ENCODE results near the gene ABCC3.
"Not testable (repeated sequence)": the region's sequence is repeated elsewhere in the genome, so short reads cannot be mapped to it uniquely, and the experiment has no call there.

ABCC3 gene

DNA sequence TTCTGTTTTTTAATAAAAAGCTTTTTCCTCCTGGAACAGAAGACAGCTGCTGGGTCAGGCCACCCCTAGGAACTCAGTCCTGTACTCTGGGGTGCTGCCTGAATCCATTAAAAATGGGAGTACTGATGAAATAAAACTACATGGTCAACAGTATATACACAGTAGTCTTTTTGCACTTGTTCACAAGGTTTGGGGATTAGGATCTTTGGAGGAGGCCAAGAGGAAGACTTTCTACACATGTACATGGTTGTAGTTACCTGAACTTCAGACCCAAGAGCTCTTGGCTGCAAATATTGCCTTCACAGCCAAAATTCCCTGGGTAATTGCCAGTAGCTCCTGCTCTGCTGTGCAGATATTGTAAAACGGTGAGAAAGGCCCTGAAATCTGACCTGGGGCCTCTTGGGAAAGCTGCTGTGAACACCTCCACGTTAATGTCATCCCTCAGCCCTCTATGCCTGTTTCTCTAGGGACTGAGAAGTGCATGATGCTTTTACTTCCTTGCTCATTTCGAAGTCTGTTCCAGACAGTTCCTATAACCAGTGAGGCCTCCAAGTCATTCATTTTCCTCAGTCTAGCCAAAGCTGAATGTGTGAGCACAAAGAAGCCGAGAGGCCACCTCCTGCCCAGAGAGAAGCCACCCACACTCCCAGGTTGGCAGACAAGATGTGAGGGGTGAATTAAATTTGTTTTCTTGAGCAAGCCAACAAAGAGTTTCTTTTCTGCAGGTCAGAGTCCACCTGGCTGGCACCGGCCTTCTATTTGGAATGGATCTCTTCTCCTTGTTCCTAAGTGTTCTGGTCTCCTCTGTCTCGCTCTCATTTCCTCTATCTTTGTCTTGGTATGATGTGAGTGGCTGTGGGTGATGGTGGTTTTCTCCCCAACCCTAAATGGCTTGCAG lies 57.1 kb downstream of the ABCC3 start:
- H3K4me3 ChIP-seq (ENCODE audit: low read depth, low read length): no peak overlapping the region
- DNase-seq (ENCODE audit: low read depth): no peak

DNA sequence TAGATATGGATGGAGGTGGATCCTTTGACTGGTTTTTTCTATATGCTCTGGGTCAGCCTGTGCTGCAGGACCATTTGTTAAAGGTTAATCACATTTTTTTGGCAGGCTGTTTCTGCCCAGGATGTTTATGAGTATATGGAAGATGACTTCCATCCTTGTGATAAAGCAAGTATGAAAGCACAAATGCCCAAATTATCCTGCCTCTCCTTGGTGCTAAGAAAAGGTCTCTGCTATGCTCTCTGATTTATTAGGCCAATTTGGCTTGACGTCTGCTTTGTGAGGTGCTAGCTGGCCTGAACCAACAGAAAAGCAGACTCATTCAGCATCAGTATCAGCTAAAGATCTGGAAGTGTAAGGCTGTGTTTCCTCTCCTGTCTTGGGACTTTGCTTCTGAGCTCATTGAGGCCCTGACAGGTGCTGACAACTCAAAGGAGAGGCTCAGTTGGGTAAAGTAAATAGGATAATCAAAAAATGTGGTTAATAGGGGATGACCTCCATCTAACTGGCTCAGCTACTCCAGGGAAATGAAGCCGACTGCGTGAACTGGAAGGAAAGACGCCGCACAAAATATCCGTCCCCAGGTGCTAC lies 57.9 kb downstream of the ABCC3 start:
- DNase-seq (ENCODE audit: low read depth): no peak
- no peak overlapping the region for H3K4me3 ChIP-seq (ENCODE audit: low read depth, low read length)

DNA sequence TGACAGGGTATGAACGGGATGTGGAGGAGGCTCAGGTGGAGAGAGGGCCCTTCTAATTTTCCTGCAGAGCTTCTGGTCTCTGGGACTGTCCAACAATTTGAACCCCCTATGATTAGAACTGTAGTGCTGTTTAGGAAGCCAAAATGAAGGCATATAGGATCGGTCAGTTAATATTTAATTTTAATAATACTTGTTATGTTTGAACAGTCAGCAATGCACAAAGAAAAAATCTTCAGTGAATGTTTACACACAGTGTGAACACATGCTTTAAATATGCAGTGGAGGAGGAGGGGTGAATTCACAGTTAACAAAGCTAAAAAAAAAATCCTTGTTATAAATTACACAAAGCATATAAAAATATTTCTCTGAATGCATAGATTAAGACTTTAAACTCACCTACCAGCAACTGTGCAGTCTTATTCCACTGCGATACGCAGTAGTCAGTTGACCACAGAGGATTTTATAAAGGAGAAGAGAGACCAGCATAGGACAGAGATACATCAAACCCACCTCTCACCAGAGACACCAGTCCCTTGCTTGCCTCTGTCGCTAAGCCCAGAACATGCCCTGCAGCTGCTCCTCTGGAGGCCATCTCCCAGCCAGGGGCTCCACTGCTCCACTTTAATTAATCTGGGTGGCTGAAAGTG lies 58.5 kb downstream of the ABCC3 start:
- H3K4me3 ChIP-seq (ENCODE audit: low read depth, low read length): no peak overlapping the region
- no peak for DNase-seq (ENCODE audit: low read depth)

DNA sequence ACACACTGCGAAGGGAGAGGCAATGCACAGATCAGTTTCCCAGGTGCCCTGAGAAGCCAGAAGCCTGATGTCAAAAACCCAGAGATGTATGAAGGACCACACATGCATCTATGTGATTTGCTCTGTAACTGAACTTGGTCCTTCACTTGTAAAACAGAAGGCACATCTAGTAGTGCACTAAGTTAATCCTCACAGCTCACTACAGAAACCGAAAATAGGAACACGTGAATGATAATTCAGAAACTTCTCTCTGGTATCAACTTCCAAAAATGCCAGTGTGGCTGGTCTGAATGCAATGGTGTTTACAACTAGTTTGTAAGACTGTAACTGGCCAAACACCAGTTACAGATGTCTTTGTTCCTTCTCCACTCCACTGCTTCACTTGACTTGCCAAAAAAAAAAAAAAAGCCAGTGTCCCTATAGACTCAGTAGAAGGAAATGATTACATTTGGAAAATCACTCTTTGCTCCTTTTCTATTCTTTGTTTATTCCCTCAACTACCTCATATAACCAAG lies 61.7 kb downstream of the ABCC3 start:
- no peak for DNase-seq (ENCODE audit: low read depth)
- H3K4me3 ChIP-seq (ENCODE audit: low read depth, low read length): no peak overlapping the region

DNA sequence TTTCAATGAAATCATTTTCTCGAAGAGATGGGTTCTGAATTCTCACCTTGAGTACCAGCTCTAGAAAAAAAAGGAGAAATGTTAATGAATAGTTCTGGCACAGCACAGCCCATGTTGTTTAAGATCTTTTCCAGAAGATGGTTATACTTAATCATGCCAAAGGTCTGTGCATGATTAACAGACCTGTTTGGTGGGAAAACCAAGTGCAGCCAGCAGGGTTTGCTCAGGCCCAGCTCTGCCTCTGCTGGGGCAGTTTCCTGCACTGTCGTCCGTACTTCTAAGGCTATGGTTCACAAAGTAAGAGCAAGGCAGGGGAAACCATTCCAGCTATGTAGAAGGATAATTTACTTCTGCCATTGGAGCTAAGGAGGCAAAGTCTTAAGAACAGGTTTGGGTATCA lies 62.4 kb downstream of the ABCC3 start:
- DNase-seq (ENCODE audit: low read depth): no peak
- H3K4me3 ChIP-seq (ENCODE audit: low read depth, low read length): no peak overlapping the region

DNA sequence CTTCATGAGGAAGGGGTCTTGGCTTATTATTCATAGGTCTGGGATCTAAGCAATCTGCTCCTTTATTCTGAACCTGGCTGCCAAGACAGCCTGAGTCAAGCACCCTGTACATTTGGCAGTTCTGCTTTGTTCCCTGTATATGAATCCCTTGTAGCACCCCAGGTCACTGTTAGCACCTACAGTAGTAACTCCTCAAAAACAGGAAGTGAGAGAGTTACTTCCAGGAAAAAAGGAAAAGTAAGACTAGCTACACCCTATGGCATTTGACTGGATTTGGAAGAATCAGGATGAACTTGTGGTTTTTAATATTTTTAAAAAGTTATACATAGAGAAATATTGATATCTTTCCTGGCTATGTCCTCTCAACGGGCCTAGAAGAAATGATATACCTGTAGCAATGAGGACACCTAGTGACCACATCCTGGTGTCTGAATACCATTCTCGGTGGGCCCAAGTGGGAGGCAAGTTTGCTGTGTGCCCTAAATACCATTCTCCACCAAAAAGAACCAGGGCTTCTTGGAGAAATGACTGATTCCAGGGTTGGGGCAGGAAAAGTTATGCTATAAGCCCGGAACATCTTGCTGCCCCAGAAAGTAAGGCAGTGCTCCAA lies 63.1 kb downstream of the ABCC3 start:
- DNase-seq (ENCODE audit: low read depth): no peak
- H3K4me3 ChIP-seq (ENCODE audit: low read depth, low read length): no peak overlapping the region

DNA sequence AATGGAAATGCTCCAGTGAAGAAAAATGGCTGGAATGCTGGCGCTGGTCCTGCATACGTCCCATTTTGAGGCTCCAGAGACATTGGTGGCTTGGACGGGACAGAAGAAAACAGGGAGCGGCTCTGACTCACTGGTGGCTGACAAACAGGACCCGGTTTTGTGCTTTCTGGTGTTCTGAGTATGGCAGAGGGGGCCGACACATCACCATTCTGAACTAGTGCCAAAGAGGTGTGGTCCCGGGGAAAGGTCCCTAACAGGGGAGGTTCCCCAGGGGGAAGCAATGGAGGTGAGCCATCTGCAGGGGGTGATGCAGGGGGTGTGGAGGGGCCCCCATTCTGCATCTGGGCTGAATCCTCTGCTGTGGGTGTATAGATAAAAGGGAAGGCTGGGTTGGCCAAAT lies 64.7 kb downstream of the ABCC3 start:
- no peak overlapping the region for H3K4me3 ChIP-seq (ENCODE audit: low read depth, low read length)
- DNase-seq (ENCODE audit: low read depth): no peak

DNA sequence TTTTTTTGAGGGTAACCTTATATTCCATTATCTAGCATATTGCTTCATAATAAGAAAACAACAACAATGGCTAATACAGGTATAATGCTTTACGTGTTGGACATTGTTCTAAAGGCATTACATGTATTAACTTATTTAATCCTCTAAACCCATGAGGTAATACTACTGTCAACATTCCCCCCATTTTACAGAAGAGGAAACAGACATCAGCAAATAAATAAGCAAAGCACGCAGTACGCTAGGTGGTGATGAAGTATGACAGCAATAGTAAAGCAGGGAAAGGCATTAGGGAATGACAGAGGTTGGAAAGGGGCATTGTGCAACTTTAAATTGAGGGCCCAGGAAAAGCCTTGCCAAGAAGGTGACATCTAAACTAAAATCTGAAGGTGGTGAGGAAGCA lies 68.5 kb downstream of the ABCC3 start:
- DNase-seq (ENCODE audit: low read depth): no peak
- H3K4me3 ChIP-seq (ENCODE audit: low read depth, low read length): no peak overlapping the region

DNA sequence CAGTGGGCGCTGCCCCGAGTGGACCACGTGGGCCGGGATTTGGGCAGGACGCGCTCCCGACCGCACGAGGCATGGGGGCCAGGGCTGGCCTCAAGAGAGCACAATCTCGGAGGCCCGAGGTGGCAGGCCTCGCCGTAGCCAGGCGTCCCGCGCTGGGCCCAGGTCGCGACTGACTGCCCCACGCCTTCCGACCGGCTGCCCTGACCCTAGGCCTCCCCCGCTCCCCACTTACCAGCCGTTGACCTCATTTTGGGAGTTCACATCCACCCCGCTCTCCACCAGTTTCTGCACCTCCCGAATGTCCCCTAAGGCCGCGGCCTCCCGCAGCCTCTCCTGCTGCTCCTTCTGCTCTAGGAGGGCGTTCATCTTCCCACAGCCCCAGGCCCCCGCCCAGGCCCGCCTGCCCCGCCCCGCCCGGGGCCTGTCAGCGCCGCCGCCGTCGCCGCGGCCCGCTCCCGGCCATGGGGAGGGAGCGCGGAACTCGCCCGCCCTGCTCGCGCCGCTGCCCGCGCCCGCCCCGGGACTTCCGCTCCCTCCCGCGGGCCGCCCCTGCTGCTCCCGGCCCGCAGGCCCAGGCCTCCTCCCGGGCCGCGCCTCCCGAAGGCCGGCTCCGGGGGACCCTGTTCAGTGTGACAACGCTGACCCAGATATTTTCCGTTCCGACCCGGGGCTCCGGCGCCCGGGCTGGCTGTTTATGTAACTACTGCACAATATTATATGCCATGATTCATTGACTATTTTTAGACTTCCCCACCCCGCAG lies 72.8 kb downstream of the ABCC3 start, which contains the start of gene ANKRD40:
ANKRD40 (minus strand) TSS at position 626 of the 761 bp plus-strand sequence; CDS start at position 366, 260 bp downstream.
- peak within 1 kb of the TSS; percentile 74 for H3K4me3 ChIP-seq (ENCODE audit: low read depth, low read length)
- DNase-seq (ENCODE audit: low read depth): peak; percentile 71

DNA sequence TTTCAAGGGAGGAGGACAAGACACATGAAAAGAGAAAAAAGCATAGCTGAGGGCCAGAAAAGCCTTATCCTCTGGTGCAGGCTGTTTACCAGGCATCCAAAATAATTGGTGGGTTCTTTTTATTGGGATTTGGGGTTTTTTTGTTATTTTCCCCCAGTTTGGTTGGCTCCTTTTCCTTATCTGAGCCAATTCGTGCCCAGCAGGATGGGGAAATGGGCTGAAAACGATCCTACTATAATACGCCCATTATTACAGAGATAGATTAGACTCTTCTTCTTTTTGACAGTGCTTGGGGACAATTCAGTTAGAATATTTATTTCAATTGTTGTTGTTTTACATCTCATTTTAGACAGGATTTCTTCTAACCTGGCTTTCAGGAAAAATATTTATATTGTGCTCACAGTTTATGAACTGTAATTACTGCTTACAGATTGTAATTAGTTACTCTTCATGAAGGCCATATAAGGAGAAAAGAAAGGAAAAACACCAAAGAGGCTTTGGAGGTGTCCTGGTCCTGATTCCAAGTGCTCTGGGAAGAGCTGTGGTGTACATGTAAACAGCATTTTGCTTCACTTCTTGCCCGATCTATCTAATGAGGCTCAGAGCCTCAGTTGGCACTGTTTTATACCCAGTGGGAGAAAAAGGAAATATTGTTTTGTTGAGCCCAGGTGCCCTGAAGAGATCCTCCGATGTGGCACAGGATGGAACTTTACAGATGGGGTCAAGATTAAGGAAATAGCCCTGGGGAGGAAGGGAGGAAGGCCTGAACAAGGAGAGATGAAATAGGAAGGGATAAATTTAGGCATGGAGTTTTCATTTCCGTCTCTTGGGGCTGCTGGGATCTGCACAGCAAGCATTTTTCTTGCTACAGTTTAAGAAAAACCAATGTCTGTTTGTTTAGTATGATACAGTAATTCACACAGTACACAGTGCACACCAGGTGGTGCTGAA lies 73.6 kb downstream of the ABCC3 start:
- H3K4me3 ChIP-seq (ENCODE audit: low read depth, low read length): peak overlapping the region; percentile 74
- no peak for DNase-seq (ENCODE audit: low read depth)

DNA sequence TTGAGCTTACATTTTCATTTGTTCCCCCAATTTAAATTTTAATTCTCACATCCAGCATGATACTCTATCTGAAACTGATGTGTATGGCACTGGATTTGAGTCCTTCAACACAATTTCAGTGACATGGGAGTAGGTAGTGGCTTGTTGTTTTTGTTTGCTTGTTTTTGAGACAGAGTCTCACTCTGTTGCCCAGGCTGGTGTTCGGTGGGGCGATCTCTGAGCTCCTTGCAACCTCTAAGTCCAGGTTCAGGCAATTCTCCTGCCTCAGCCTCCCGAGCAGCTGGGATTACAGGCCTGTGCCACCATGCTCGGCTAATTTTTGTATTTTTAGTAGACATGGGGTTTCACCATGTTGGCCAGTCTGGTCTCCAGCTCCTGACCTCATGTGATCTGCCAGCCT lies 74.4 kb downstream of the ABCC3 start:
- H3K4me3 ChIP-seq (ENCODE audit: low read depth, low read length); DNase-seq (ENCODE audit: low read depth): not testable (repeated sequence)

DNA sequence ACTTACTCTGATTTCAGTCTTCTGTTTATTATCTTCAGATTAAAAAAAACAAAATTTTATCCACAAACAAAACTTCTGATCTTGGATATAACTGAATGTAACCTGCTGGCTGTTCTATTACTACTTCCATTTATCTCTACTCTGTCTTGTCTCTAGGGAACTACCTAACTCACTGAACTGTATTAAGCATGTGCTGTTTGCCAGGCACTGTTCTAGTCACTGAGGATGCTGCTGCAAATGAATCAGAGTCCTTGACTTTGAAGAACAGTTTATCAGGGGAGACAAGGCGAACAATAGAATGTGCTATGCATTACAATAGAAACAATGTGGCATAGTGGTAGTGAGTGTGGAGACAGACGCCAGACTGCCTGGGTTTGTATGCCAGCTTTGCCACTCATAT lies 75.3 kb downstream of the ABCC3 start:
- no peak for DNase-seq (ENCODE audit: low read depth)
- H3K4me3 ChIP-seq (ENCODE audit: low read depth, low read length): no peak overlapping the region

DNA sequence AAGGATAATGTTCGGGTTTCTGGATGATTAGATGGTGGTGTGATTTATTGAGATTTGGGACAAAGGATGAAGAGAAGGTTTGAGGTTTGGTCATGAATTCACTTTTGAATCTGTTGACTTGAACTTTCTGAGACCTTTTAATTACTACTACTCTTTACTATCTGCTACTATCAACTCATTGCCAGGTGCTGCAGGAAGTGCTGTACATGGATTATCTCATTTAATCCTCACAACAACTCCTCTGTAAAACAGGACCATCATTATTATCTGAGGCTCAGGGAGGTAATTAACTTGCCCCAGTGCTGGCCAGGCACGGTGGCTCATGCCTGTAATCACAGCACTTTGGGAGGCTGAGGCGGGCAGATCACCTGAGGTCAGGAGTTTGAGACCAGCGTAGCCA lies 76.0 kb downstream of the ABCC3 start:
- H3K4me3 ChIP-seq (ENCODE audit: low read depth, low read length): no peak overlapping the region
- no peak for DNase-seq (ENCODE audit: low read depth)

DNA sequence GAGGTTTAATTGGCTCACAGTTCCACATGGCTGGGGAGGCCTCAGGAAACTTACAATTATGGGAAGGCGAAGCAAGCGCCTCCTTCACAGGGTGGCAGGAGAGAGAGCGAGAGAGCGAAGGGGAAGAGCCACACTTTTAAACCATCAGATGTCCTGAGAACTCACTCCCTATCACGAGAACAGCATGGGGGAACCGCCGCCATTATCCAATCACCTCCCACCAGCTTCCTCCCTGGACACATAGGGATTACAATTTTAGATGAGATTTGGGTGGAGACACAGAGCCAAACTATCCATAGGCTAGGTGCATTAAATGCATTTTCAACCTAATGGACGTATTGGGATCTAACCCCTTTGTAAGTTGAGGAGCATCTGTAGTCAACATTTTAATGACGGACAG lies 78.0 kb downstream of the ABCC3 start:
- H3K4me3 ChIP-seq (ENCODE audit: low read depth, low read length): no peak overlapping the region
- DNase-seq (ENCODE audit: low read depth): no peak

DNA sequence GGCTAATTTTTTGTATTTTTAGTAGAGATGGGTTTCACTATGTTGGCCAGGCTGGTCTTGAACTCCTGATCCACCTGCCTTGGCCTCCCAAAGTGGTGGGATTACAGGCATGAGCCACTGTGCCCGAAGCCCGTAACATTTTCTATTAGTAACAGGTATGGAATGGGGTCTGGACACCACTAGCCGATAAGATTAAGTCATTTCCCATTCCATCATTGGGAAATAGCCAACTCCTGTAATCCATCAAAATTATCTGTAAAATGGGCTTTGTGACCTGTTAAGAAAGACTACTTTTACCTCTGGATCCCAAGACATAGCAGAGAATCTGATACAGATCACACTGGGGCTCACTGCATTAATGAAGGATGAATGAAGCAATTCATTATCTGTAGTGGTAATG lies 80.8 kb downstream of the ABCC3 start:
- H3K4me3 ChIP-seq (ENCODE audit: low read depth, low read length): no peak overlapping the region
- no peak for DNase-seq (ENCODE audit: low read depth)

DNA sequence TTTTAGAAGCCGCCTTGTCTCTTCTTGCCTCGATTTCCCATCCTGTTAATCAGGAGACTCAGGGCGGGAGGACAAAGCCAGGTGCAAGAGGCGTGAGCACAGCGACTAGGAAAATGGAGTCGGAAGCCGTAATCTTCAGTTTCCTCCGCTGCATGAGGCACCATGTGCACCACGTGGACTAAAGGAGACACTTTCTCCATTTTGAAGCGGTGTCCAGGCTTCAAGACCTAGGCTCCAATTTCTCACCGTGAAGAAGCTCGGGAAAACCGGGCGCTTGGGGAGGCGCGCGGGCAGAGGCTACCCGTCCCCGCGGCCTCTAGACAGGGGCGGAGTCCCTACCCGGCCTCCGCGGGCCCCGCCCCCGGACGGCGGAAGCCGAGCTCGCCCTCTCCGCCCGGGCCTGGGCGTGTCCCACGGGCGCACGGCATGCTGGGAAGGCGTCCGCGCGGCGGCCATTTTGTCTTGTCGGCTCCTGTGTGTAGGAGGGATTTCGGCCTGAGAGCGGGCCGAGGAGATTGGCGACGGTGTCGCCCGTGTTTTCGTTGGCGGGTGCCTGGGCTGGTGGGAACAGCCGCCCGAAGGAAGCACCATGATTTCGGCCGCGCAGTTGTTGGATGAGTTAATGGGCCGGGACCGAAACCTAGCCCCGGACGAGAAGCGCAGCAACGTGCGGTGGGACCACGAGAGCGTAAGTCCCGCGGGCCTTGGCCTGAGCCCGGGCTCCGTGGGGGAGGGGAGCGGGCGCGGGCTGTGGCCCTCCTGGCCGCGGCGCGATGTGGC lies 84.7 kb downstream of the ABCC3 start, which contains the start of gene LUC7L3:
LUC7L3 (plus strand) TSS at position 460 of the 780 bp plus-strand sequence; CDS start at position 590, 130 bp downstream.
- DNase-seq (ENCODE audit: low read depth): peak; percentile 80
- peak within 1 kb of the TSS; percentile 93 for H3K4me3 ChIP-seq (ENCODE audit: low read depth, low read length)

Data from skeletal muscle cell (primary cell).